Measurements from ENCODE around the gene ADAM8. TPM values are rescaled to one million over a fixed set of nuclear protein-coding genes. Genes with fewer than 3 reads are reported as not detected.

ADAM8 gene
- total RNA-seq, 1 experiment from 2014 or later = 3.7 TPM

- intact Hi-C loops (cut with micrococcal nuclease; ENCODE audit: unreplicated experiment) (no loop called here), in situ Hi-C loops (cut with HindIII; ENCODE audit: low pct_unique_long_range_greater_than_20kb, low sequenced_read_pairs) (no loop called here)
- Histone ChIP-seq H3K36me3 (ENCODE audit: control insufficient read depth, insufficient read depth, low read length) (no peaks in the 10 kb centered on the region), H3K27ac (ENCODE audit: low read length) (no peak overlapping the region), H3K4me3 (ENCODE audit: low read depth in 2 of 2, low read length in 2 of 2) (no peak overlapping the region), H3K4me1 (ENCODE audit: control insufficient read depth, insufficient read depth, low read length) (peaks cover 23% of the 10 kb centered on the region), H3K9me3 (ENCODE audit: control insufficient read depth, insufficient read depth, low read depth, low read length) (no peaks in the 10 kb centered on the region), H3K27me3 (ENCODE audit: control insufficient read depth, insufficient read depth, low read length) (no peaks in the 10 kb centered on the region)
- TF ChIP-seq POLR2AphosphoS5 (IDR thresholded peaks at IDR 0.05; ENCODE audit: low read depth, low read length) = no peak
- TF ChIP-seq SIN3A (IDR thresholded peaks at IDR 0.05; ENCODE audit: borderline replicate concordance, insufficient read depth, low read depth, low read length) = no peak
- TF ChIP-seq, protein P1, sequence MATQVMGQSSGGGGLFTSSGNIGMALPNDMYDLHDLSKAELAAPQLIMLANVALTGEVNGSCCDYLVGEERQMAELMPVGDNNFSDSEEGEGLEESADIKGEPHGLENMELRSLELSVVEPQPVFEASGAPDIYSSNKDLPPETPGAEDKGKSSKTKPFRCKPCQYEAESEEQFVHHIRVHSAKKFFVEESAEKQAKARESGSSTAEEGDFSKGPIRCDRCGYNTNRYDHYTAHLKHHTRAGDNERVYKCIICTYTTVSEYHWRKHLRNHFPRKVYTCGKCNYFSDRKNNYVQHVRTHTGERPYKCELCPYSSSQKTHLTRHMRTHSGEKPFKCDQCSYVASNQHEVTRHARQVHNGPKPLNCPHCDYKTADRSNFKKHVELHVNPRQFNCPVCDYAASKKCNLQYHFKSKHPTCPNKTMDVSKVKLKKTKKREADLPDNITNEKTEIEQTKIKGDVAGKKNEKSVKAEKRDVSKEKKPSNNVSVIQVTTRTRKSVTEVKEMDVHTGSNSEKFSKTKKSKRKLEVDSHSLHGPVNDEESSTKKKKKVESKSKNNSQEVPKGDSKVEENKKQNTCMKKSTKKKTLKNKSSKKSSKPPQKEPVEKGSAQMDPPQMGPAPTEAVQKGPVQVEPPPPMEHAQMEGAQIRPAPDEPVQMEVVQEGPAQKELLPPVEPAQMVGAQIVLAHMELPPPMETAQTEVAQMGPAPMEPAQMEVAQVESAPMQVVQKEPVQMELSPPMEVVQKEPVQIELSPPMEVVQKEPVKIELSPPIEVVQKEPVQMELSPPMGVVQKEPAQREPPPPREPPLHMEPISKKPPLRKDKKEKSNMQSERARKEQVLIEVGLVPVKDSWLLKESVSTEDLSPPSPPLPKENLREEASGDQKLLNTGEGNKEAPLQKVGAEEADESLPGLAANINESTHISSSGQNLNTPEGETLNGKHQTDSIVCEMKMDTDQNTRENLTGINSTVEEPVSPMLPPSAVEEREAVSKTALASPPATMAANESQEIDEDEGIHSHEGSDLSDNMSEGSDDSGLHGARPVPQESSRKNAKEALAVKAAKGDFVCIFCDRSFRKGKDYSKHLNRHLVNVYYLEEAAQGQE (IDR thresholded peaks at IDR 0.05; ENCODE audit: insufficient read depth in 1 of 2, low read depth in 2 of 2, low read length in 1 of 2) = no peak
- TF ChIP-seq, protein P2, sequence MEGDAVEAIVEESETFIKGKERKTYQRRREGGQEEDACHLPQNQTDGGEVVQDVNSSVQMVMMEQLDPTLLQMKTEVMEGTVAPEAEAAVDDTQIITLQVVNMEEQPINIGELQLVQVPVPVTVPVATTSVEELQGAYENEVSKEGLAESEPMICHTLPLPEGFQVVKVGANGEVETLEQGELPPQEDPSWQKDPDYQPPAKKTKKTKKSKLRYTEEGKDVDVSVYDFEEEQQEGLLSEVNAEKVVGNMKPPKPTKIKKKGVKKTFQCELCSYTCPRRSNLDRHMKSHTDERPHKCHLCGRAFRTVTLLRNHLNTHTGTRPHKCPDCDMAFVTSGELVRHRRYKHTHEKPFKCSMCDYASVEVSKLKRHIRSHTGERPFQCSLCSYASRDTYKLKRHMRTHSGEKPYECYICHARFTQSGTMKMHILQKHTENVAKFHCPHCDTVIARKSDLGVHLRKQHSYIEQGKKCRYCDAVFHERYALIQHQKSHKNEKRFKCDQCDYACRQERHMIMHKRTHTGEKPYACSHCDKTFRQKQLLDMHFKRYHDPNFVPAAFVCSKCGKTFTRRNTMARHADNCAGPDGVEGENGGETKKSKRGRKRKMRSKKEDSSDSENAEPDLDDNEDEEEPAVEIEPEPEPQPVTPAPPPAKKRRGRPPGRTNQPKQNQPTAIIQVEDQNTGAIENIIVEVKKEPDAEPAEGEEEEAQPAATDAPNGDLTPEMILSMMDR (IDR thresholded peaks at IDR 0.05) = no peak
- TF ChIP-seq TCF7L2 (IDR thresholded peaks at IDR 0.05; ENCODE audit: low read depth, low read length) = no peak
- DNase-seq (ENCODE audit: low read depth, low spot score) = no peak
- ATAC-seq = no peak
- CTCF ChIA-PET = no interaction called here
- POLR2A ChIA-PET = no interaction called here
- BruUV-seq (replicated peaks) = no TSS peak
Measured at GRCh38 chr10:133272301-133272963, 4.2 kb downstream of the ADAM8 start.

- BruUV-seq (replicated peaks) = no TSS peak
- in situ Hi-C loops (cut with HindIII; ENCODE audit: low pct_unique_long_range_greater_than_20kb, low sequenced_read_pairs) = no loop called here
- Histone ChIP-seq H3K9me3 (ENCODE audit: control insufficient read depth, insufficient read depth, low read depth, low read length) (no peaks in the 10 kb centered on the region), H3K4me3 (ENCODE audit: low read depth in 2 of 2, low read length in 2 of 2) (no peak overlapping the region), H3K36me3 (ENCODE audit: control insufficient read depth, insufficient read depth, low read length) (no peaks in the 10 kb centered on the region), H3K4me1 (ENCODE audit: control insufficient read depth, insufficient read depth, low read length) (peaks cover 18% of the 10 kb centered on the region), H3K27ac (ENCODE audit: low read length) (no peak overlapping the region), H3K27me3 (ENCODE audit: control insufficient read depth, insufficient read depth, low read length) (no peaks in the 10 kb centered on the region)
- ATAC-seq (no peak), DNase-seq (ENCODE audit: low read depth, low spot score) (no peak)
- ChIA-PET POLR2A (interaction anchor here (0.6 kb wide), 1 partner anchor 10 kb away, joined by 3 read pairs; no protein-coding TSS in a partner anchor), CTCF (no interaction called here)
- TF ChIP-seq, protein P2 (IDR thresholded peaks at IDR 0.05) = no peak
- TF ChIP-seq POLR2AphosphoS5 (IDR thresholded peaks at IDR 0.05; ENCODE audit: low read depth, low read length) = no peak
- no peak for TF ChIP-seq TCF7L2 (IDR thresholded peaks at IDR 0.05; ENCODE audit: low read depth, low read length)
- TF ChIP-seq, protein P1 (IDR thresholded peaks at IDR 0.05; ENCODE audit: insufficient read depth in 1 of 2, low read depth in 2 of 2, low read length in 1 of 2) = no peak
- TF ChIP-seq SIN3A (IDR thresholded peaks at IDR 0.05; ENCODE audit: borderline replicate concordance, insufficient read depth, low read depth, low read length) = no peak
- intact Hi-C loops (cut with micrococcal nuclease; ENCODE audit: unreplicated experiment) = no loop called here
Measured at GRCh38 chr10:133271521-133272300, 5.0 kb downstream of the ADAM8 start.
